Activated naive CD4-positive, alpha-beta T cell treated with anti-CD3 and anti-CD28 coated beads for 36 hours (primary cell): Measurements from ENCODE around the gene ELP2. TPM values are rescaled to one million over a fixed set of nuclear protein-coding genes. Genes with fewer than 3 reads are reported as not detected.
"Not testable (repeated sequence)": the region's sequence is repeated elsewhere in the genome, so short reads cannot be mapped to it uniquely, and the experiment has no call there.

Source experiments
- CTCF ChIA-PET: fragments of 350-600 bp; sonication (Branson Sonifier 250); formaldehyde crosslinking; loops from one replicate; lab custom pipeline; 2021; ENCODE audit warnings: antibody characterized with exemption; lab: Charles Lee
- DNase-seq: peaks from one replicate; pipeline ENCODE4 v3.0.0-alpha.2; 2020
- H3K27ac Mint-ChIP-seq: one replicate; pipeline ENCODE4 v1.8.0; 2021; ENCODE audit warnings: mild to moderate bottlenecking, mixed read lengths
- H3K27me3 Mint-ChIP-seq: one replicate; pipeline ENCODE4 v1.8.0; 2021; ENCODE audit warnings: low read depth, mixed read lengths
- H3K36me3 Mint-ChIP-seq: one replicate; pipeline ENCODE4 v1.8.0; 2021; ENCODE audit warnings: low read depth, mixed read lengths
- H3K4me1 Mint-ChIP-seq: one replicate; pipeline ENCODE4 v1.8.0; 2021; ENCODE audit warnings: low read depth, mixed read lengths
- H3K4me3 Mint-ChIP-seq: one replicate; pipeline ENCODE4 v1.8.0; 2021; ENCODE audit warnings: mild to moderate bottlenecking, moderate library complexity, mixed read lengths
- H3K9me3 Mint-ChIP-seq: one replicate; pipeline ENCODE4 v1.8.0; 2021; ENCODE audit warnings: mixed read lengths
- intact Hi-C: fragments of 100-400 bp; cut with micrococcal nuclease; formaldehyde crosslinking; loops from one replicate; pipeline ENCODE4 v1.15.1; 2023
- total RNA-seq, 2 experiments: library from RNA; stranded (reverse); gene quantifications; one replicate each; pipeline ENCODE4 v1.2.3, GENCODE V29; 2021

Gene ELP2
- total RNA-seq, 2 experiments from 2014 or later, result 90.1 to 92.0 TPM

DNA sequence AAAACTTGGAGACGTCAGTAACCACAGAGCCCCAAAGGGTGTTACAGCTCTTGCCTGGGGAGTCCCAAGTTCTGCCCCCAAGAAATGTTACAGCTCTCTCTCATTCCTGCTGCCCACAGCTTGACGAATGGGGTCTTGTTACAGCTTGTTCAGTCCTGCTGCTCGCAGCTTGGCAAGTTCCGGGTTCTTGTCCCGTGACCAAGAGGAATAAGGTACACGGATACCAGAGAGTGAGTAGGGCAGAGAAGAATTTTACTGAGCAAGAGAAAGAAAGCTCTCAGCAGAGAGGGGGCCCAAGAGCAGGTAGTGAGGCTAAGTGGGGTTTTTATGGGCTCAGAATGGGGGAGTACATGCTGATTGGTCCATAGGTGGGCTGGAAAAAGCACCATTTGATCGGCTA is 27.8 kb upstream of the ELP2 start:
- DNase-seq, result no peak
- no peaks in the 10 kb centered on the region for H3K36me3 Mint-ChIP-seq
- H3K4me3 Mint-ChIP-seq, result no peak overlapping the region
- CTCF ChIA-PET, result interaction anchor here (1.6 to 1.8 kb wide), 2 partner anchors 16 to 182 kb away, joined by 4 read pairs; no protein-coding TSS in a partner anchor
- H3K27me3 Mint-ChIP-seq, result no peaks in the 10 kb centered on the region
- H3K4me1 Mint-ChIP-seq, result no peaks in the 10 kb centered on the region
- intact Hi-C loops, result no loop called here
- H3K27ac Mint-ChIP-seq, result no peak overlapping the region
- no peaks in the 10 kb centered on the region for H3K9me3 Mint-ChIP-seq

DNA sequence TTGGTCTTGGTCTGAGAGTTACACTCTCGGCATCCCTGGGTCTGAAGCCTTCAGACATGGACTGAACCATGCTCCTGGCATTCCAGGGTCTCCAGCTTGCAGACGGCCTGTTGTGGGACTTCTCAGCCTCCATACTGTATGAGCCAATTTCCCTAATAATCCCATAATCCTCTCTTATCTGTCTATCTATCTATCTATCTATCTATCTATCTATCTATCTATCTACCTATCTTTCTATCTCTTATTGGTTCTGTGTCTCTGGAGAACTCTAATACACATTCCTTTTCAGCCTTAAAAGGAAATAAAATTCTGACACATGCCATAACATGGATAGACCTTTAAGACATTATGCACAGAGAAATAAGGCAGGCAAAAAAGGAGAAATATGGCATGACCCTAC is 24.9 kb upstream of the ELP2 start:
- Mint-ChIP-seq H3K4me3 (no peak overlapping the region), H3K9me3 (no peaks in the 10 kb centered on the region), H3K36me3 (peaks cover 3% of the 10 kb centered on the region), H3K27me3 (no peaks in the 10 kb centered on the region), H3K4me1 (no peaks in the 10 kb centered on the region), H3K27ac (no peak overlapping the region)
- intact Hi-C loops, result no loop called here
- DNase-seq, result no peak
- CTCF ChIA-PET, result interaction anchor here (1.0 kb wide), 1 partner anchor 180 kb away, joined by 3 read pairs; no protein-coding TSS in a partner anchor

DNA sequence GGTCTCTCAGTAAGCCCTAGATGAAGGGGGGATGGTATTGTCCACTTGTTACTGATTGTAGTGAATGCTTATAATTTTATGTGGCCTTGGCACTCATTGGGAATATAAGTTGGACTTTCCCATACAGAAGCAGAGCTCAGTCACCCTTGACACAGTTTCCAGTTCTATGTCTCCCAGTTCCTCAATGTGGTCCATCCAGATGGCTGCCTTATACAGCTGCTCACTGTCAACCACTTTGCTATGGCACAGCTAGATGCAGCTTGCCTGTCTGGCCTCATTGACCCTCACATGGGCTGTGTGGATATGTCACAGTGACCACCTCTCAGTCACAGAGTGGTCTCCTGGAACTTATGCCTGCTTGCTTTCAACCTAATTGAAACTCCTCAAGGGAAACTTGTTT is 22.2 kb upstream of the ELP2 start:
- Mint-ChIP-seq H3K27ac (no peak overlapping the region), H3K36me3 (peaks cover 18% of the 10 kb centered on the region), H3K27me3 (no peaks in the 10 kb centered on the region), H3K4me3 (no peak overlapping the region), H3K9me3 (no peaks in the 10 kb centered on the region), H3K4me1 (no peaks in the 10 kb centered on the region)
- DNase-seq, result no peak
- CTCF ChIA-PET, result interaction anchor here (0.6 to 1.4 kb wide), 3 partner anchors 8 to 66 kb away, joined by 3 read pairs; no protein-coding TSS in a partner anchor
- intact Hi-C loops, result no loop called here

DNA sequence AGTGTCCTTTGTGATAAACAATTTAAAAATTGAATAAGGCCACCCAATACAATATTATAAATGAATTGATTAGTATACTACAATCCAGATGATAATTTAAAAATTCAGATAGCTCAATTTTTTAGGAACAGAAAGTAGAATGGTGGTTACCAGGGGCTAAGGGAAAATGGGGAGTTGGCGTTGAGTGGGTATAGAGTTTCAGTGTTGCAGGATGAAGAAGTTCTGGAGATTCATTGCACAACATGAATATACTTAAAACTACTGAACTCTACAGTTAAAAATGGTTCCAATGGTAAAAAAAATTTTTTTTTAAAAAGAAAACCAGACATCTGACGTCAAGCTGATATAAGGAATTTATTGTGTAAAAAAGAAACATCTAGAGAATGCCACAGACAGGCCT is 21.5 kb upstream of the ELP2 start:
- no peaks in the 10 kb centered on the region for H3K9me3 Mint-ChIP-seq
- H3K4me1 Mint-ChIP-seq, result no peaks in the 10 kb centered on the region
- H3K36me3 Mint-ChIP-seq, result peaks cover 20% of the 10 kb centered on the region
- intact Hi-C loops, result no loop called here
- H3K27me3 Mint-ChIP-seq, result no peaks in the 10 kb centered on the region
- H3K27ac Mint-ChIP-seq, result no peak overlapping the region
- CTCF ChIA-PET, result interaction anchor here (0.6 to 1.4 kb wide), 3 partner anchors 8 to 56 kb away, joined by 3 read pairs; no protein-coding TSS in a partner anchor
- H3K4me3 Mint-ChIP-seq, result no peak overlapping the region
- DNase-seq, result no peak

DNA sequence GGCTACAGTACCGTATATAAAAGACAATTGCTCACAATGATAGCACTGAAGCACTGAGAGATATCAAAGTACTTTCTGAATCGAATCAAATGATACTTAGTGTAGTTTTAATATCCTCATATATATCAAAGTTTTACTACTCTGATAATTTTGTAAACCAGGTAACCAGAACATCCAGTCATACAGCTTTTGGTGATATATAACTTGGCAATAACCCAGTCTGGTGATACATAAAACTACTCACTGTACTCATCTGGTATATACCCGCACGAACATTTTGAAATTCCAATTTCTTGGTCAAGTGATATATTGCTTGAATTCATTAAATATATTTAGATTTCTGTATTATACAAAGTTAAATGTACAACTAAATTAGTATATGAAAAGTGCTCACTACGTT is 21.1 kb upstream of the ELP2 start:
- Mint-ChIP-seq H3K36me3 (peaks cover 20% of the 10 kb centered on the region), H3K4me1 (no peaks in the 10 kb centered on the region), H3K9me3 (no peaks in the 10 kb centered on the region), H3K27ac (no peak overlapping the region), H3K27me3 (no peaks in the 10 kb centered on the region), H3K4me3 (no peak overlapping the region)
- intact Hi-C loops, result no loop called here
- CTCF ChIA-PET, result interaction anchor here (0.8 to 1.4 kb wide), 2 partner anchors 13 to 56 kb away, joined by 3 read pairs; no protein-coding TSS in a partner anchor
- DNase-seq, result no peak

DNA sequence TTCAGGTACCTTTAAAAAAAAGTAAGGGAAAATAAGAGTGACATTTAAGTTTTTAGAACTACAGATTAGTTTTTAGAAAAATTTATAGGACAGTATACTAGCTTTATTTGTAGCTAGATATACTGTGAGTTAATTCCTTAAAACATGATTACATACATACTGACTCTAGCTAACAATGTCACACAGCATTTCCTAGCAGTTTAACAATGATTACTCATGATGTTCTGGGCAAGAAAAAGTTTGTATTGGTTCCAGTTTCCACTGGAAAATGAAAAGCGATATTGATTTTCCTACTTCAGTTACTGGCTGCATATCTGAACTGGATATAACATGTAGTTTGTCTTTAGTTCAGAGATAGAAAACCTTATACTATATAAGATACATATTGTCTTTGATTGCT is 20.0 kb upstream of the ELP2 start:
- intact Hi-C loops, result no loop called here
- Mint-ChIP-seq H3K36me3 (peaks cover 25% of the 10 kb centered on the region), H3K9me3 (no peaks in the 10 kb centered on the region), H3K27me3 (no peaks in the 10 kb centered on the region), H3K4me1 (no peaks in the 10 kb centered on the region), H3K4me3 (no peak overlapping the region), H3K27ac (no peak overlapping the region)
- DNase-seq, result no peak
- CTCF ChIA-PET, result interaction anchor here (1.4 kb wide), 1 partner anchor 92 kb away, joined by 4 read pairs; no protein-coding TSS in a partner anchor

DNA sequence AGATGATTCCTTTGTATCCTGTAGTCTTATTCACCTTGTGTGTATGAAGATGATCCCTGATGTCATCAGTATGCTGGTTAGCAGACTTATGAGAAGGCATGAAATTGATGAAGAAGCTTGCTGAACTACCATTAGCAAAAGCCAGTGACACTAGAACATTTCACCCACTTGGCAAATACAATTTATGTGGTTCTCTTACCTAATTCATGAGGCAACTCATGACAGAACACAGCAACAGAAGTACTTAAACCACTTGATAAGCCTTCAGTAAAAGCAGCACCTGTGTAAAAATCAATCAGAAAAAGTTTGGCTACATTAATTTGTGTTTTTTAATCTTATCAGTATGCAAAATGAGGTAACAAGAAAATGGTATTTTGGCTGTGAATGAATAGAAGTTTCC is 17.4 kb upstream of the ELP2 start:
- CTCF ChIA-PET, result no interaction called here
- H3K9me3 Mint-ChIP-seq, result no peaks in the 10 kb centered on the region
- no peaks in the 10 kb centered on the region for H3K27me3 Mint-ChIP-seq
- H3K36me3 Mint-ChIP-seq, result peaks cover 40% of the 10 kb centered on the region
- no peak overlapping the region for H3K4me3 Mint-ChIP-seq
- DNase-seq, result no peak
- intact Hi-C loops, result no loop called here
- H3K27ac Mint-ChIP-seq, result no peak overlapping the region
- H3K4me1 Mint-ChIP-seq, result no peaks in the 10 kb centered on the region

DNA sequence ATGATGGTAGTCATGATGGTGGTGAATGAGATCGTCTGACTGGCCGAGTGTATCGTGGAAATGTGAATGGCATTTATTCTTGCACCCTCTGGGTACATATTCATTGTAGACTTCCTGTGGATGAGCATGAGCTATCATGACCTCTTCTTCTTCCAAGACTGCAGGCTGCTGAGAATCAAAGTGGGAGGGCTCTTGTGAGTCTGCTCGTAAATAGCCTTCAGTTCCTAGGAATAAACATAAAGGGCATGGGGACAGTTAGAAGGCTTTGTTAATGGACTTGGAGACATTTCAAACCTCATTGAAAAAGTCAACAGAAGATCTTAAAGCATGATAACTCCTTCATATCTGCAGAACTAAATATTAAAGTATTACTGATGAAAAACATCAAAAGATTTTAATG is 15.4 kb upstream of the ELP2 start:
- intact Hi-C loops, result no loop called here
- no peaks in the 10 kb centered on the region for H3K27me3 Mint-ChIP-seq
- CTCF ChIA-PET, result no interaction called here
- no peaks in the 10 kb centered on the region for H3K9me3 Mint-ChIP-seq
- peaks cover 39% of the 10 kb centered on the region for H3K36me3 Mint-ChIP-seq
- H3K4me3 Mint-ChIP-seq, result no peak overlapping the region
- H3K27ac Mint-ChIP-seq, result no peak overlapping the region
- H3K4me1 Mint-ChIP-seq, result no peaks in the 10 kb centered on the region
- DNase-seq, result no peak

DNA sequence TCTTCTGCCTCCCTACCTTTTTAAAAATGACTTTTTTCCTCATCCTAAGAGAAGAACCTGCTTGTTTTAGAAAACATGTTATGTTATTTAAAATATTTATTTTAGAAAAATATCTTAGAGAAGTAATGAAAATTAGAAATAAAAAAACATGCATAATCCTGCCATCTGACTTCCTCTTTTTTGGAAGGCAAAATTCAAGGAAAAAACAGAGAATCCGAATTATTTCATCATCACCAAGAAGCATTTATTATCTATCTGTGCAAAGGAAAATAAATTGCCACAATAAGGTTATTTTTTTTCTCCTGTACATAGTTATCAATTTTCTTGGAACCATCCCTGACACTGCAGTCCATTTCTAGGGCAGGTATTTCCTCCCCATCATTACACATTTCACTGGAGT is 15.0 kb upstream of the ELP2 start:
- Mint-ChIP-seq H3K4me3 (no peak overlapping the region), H3K36me3 (peaks cover 39% of the 10 kb centered on the region), H3K27me3 (no peaks in the 10 kb centered on the region), H3K4me1 (no peaks in the 10 kb centered on the region), H3K9me3 (no peaks in the 10 kb centered on the region), H3K27ac (no peak overlapping the region)
- CTCF ChIA-PET, result no interaction called here
- intact Hi-C loops, result no loop called here
- no peak for DNase-seq

DNA sequence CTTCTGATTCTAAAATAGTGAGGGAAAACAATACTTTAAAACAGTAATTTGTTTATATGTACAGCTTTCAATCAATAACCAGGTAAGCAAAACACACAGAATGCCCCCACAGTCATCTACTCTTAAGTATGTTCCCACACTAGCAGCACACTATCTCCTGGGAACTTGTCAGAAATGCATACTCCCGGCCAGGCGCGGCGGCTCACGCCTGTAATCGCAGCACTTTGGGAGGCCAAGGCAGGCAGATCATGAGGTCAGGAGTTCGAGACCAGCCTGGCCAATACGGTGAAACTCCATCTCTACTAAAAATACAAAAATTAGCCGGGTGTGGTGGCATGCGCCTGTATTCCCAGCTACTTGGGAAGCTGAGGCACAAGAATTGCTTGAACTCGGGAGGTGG is 12.9 kb upstream of the ELP2 start:
- H3K9me3 Mint-ChIP-seq, H3K4me3 Mint-ChIP-seq, H3K27me3 Mint-ChIP-seq, intact Hi-C loops, H3K4me1 Mint-ChIP-seq, H3K27ac Mint-ChIP-seq, DNase-seq, CTCF ChIA-PET: not testable (repeated sequence)
- H3K36me3 Mint-ChIP-seq, result peaks cover 35% of the 10 kb centered on the region

DNA sequence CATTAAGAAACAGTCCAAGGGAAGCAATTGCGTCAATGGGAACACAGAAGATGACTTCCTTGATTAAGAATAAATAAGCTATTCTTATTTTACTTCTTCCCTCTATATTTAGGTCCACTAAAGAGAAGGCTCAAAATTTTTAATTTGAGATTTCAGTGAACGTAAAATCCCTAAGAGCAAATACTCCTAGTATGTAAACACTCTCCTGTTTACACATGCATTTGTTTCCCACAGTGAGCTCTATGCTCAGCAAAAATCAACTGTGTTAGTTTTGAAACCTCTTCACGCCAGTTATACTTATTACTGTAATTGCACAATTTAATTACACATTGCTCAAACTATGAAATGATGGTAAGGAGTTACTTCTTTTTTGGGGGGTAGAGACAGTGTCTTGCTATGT is 9.4 kb upstream of the ELP2 start:
- peaks cover 35% of the 10 kb centered on the region for H3K36me3 Mint-ChIP-seq
- DNase-seq, result no peak
- H3K9me3 Mint-ChIP-seq, result no peaks in the 10 kb centered on the region
- H3K27me3 Mint-ChIP-seq, result no peaks in the 10 kb centered on the region
- CTCF ChIA-PET, result interaction anchor here (1.5 kb wide), 1 partner anchor 9 kb away, joined by 4 read pairs; the partner anchor contains the start of gene SLC39A6
- no peak overlapping the region for H3K27ac Mint-ChIP-seq
- no peak overlapping the region for H3K4me3 Mint-ChIP-seq
- intact Hi-C loops, result loop anchor here (10.0 kb wide), 2 partner anchors 505 to 1075 kb away; partner anchors contain the start of gene MAPRE2
- H3K4me1 Mint-ChIP-seq, result peaks cover 9% of the 10 kb centered on the region

DNA sequence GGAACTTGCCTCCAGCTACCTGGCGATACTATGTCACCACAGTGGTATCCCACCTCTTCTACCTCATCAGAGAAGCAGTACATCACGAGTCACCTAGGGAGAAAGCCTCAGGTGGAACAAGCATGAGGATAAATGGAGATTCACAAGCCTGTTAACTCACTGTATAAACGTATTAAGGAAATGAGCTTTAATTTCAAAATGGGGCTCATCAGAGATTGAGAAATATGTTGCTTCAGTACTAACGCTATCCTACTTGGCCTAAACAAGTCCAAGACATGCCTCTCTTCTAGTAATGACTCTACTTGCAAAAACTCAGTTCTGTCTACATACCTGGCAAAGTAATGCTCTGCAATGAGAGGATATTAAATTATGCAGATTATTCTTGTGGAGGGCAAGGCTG is 4.9 kb upstream of the ELP2 start:
- H3K9me3 Mint-ChIP-seq, result no peaks in the 10 kb centered on the region
- H3K27ac Mint-ChIP-seq, result no peak overlapping the region
- peaks cover 35% of the 10 kb centered on the region for H3K4me1 Mint-ChIP-seq
- intact Hi-C loops, result loop anchor here (5.0 to 10.0 kb wide), 3 partner anchors 37 to 1080 kb away; partner anchors contain the start of gene MAPRE2
- no peak for DNase-seq
- no peaks in the 10 kb centered on the region for H3K27me3 Mint-ChIP-seq
- peaks cover 35% of the 10 kb centered on the region for H3K36me3 Mint-ChIP-seq
- H3K4me3 Mint-ChIP-seq, result no peak overlapping the region
- CTCF ChIA-PET, result no interaction called here

DNA sequence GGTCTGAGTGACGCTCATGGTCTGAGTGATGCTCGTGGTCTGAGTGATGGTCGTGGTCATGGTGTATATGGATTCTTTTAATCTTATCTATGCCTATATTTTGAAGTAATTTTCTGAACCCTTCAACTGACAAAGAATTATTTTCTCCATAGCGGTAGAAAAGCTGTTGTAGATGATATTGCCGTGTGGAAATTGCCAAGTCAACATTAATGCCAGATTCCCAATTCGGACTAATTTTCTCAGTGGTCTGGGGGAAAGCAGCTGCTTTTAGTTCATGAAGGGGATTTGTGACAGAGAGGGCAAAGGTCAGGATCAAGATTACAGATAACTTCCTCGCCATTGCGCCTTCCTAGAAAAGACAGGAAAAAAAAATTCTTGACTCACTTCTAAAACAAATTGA is 3.0 kb upstream of the ELP2 start:
- Mint-ChIP-seq H3K36me3 (peaks cover 29% of the 10 kb centered on the region), H3K27ac (no peak overlapping the region), H3K9me3 (no peaks in the 10 kb centered on the region), H3K4me1 (peaks cover 45% of the 10 kb centered on the region), H3K4me3 (no peak overlapping the region), H3K27me3 (no peaks in the 10 kb centered on the region)
- DNase-seq, result no peak
- intact Hi-C loops, result loop anchor here (5.0 to 10.0 kb wide), 3 partner anchors 36 to 1082 kb away; partner anchors contain the start of gene MAPRE2
- CTCF ChIA-PET, result no interaction called here
